ENCODE results near the gene UCHL3.

DNA sequence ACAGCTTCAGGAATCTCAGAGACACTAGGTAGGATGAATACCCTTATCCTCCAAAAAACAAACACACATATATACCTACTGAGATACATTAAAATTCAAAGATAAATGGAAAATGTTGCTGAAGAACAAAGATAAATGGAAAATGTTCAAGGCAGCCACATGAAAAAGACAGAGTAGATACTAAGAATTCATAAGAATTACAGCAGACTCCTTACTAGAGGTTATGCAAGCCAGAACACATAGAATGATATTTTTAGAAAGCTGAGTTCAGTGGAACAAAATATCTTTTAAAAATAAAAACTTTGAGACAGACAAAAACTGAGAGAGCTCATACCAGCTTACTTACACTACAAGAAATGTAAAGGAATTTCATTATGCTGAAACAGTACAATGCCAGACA lies 35.6 kb downstream of the UCHL3 start:
- TF ChIP-seq, protein P1, sequence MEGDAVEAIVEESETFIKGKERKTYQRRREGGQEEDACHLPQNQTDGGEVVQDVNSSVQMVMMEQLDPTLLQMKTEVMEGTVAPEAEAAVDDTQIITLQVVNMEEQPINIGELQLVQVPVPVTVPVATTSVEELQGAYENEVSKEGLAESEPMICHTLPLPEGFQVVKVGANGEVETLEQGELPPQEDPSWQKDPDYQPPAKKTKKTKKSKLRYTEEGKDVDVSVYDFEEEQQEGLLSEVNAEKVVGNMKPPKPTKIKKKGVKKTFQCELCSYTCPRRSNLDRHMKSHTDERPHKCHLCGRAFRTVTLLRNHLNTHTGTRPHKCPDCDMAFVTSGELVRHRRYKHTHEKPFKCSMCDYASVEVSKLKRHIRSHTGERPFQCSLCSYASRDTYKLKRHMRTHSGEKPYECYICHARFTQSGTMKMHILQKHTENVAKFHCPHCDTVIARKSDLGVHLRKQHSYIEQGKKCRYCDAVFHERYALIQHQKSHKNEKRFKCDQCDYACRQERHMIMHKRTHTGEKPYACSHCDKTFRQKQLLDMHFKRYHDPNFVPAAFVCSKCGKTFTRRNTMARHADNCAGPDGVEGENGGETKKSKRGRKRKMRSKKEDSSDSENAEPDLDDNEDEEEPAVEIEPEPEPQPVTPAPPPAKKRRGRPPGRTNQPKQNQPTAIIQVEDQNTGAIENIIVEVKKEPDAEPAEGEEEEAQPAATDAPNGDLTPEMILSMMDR (IDR thresholded peaks at IDR 0.05), result no peak
- TF ChIP-seq EP300 (IDR thresholded peaks at IDR 0.05) (no peak), POLR2AphosphoS5 (IDR thresholded peaks at IDR 0.05) (no peak)

Measured in suprapubic skin (tissue), 4 donors.